GM23338 (cell line): ENCODE data around the gene SLF2. TPM values are rescaled to one million over a fixed set of nuclear protein-coding genes. Genes with fewer than 3 reads are reported as not detected.

ENCODE experiments used
- ATAC-seq: fragments of 200-7000 bp; cut with Tn5 transposase; 3 replicates; pipeline ENCODE4 v1.9.1; 2020
- DNase-seq: peaks from one replicate; pipeline ENCODE4 v3.0.0-alpha.2; 2015; ENCODE audit warnings: low spot score
- H2AFZ ChIP-seq: fragments of 200-600 bp; sonication (generic); 2 replicates; pipeline ENCODE4 v1.8.0; 2016; ENCODE audit warnings: antibody characterized with exemption, mild to moderate bottlenecking, moderate library complexity
- H3F3A ChIP-seq: fragments of 200-600 bp; sonication (generic); replicated peaks from 2 replicates; pipeline ENCODE4 v1.8.0; 2017; ENCODE audit warnings: antibody characterized with exemption, mixed run types, low read depth
- H3K27ac ChIP-seq: fragments of 200-600 bp; sonication (generic); 2 replicates; pipeline ENCODE4 v1.6.1; 2016; ENCODE audit warnings: low read depth
- H3K27me3 ChIP-seq: fragments of 200-600 bp; sonication (generic); 2 replicates; pipeline ENCODE4 v1.8.0; 2016; ENCODE audit warnings: mild to moderate bottlenecking, mixed run types, moderate library complexity; ENCODE audit not compliant: insufficient read depth
- H3K36me3 ChIP-seq: fragments of 200-600 bp; sonication (generic); 2 replicates; pipeline ENCODE4 v1.8.0; 2016; ENCODE audit warnings: mild to moderate bottlenecking; ENCODE audit not compliant: insufficient read depth
- H3K4me1 ChIP-seq: fragments of 200-600 bp; sonication (generic); 2 replicates; pipeline ENCODE4 v1.8.0; 2016; ENCODE audit warnings: mild to moderate bottlenecking, moderate library complexity; ENCODE audit not compliant: insufficient read depth
- H3K4me2 ChIP-seq: fragments of 200-600 bp; sonication (generic); 2 replicates; pipeline ENCODE4 v1.7.1; 2017; ENCODE audit warnings: mixed run types
- H3K4me3 ChIP-seq: fragments of 200-600 bp; sonication (generic); 2 replicates; pipeline ENCODE4 v1.6.1; 2016; ENCODE audit warnings: mixed run types
- H3K79me2 ChIP-seq: fragments of 200-600 bp; sonication (generic); replicated peaks from 2 replicates; pipeline ENCODE4 v1.8.0; 2017; ENCODE audit warnings: mild to moderate bottlenecking; ENCODE audit not compliant: insufficient read depth
- H3K9me2 ChIP-seq: fragments of 200-600 bp; sonication (generic); 2 replicates; pipeline ENCODE4 v1.8.0; 2017; ENCODE audit not compliant: insufficient read depth
- H4K20me1 ChIP-seq: fragments of 200-600 bp; sonication (generic); replicated peaks from 2 replicates; pipeline ENCODE4 v1.8.0; 2017; ENCODE audit warnings: mild to moderate bottlenecking; ENCODE audit not compliant: insufficient read depth
- H3K27ac Mint-ChIP-seq: 2 replicates; pipeline ENCODE4 v1.8.0; 2020; ENCODE audit warnings: inconsistent platforms, mild to moderate bottlenecking, moderate library complexity, mixed read lengths
- H3K27me3 Mint-ChIP-seq: 3 replicates; pipeline ENCODE4 v1.8.0; 2022; ENCODE audit warnings: low read depth, mild to moderate bottlenecking, moderate library complexity, mixed read lengths, inconsistent platforms; ENCODE audit not compliant: insufficient read depth, poor library complexity
- H3K36me3 Mint-ChIP-seq: 3 replicates; pipeline ENCODE4 v1.8.0; 2021; ENCODE audit warnings: low read depth, mild to moderate bottlenecking, inconsistent platforms, moderate library complexity, mixed read lengths
- H3K4me1 Mint-ChIP-seq: 3 replicates; pipeline ENCODE4 v1.8.0; 2020; ENCODE audit warnings: mild to moderate bottlenecking, inconsistent platforms, mixed read lengths
- H3K4me3 Mint-ChIP-seq: 3 replicates; pipeline ENCODE4 v1.8.0; 2021; ENCODE audit warnings: moderate library complexity, mild to moderate bottlenecking, inconsistent platforms, mixed read lengths
- H3K9me3 Mint-ChIP-seq: 3 replicates; pipeline ENCODE4 v1.8.0; 2020; ENCODE audit warnings: moderate library complexity, mild to moderate bottlenecking, inconsistent platforms, mixed read lengths
- CREB1 ChIP-seq: fragments of 250-450 bp; sonication (Bioruptor Pico); IDR thresholded peaks from 2 replicates; pipeline ENCODE4 v1.5.0; 2020; ENCODE audit warnings: low read depth, mild to moderate bottlenecking, moderate library complexity
- CTCF ChIP-seq, 2 experiments: fragments of 200-600 bp in 1 of 2; sonication (generic) in 1 of 2; conservative IDR thresholded peaks; 2 replicates each; pipeline versions ENCODE4 v1.5.1 to v1.6.1; 2016 to 2017; ENCODE audit warnings: antibody characterized with exemption in 2 of 2, low read depth in 2 of 2, mild to moderate bottlenecking in 2 of 2, moderate library complexity in 1 of 2
- ETS1 ChIP-seq: IDR thresholded peaks from 2 replicates; pipeline ENCODE4 v1.6.1; 2016; ENCODE audit warnings: antibody characterized with exemption
- EZH2 ChIP-seq: fragments of 200-600 bp; sonication (generic); IDR thresholded peaks from one replicate; pipeline ENCODE4 v1.8.0; 2017; ENCODE audit warnings: antibody characterized with exemption, mild to moderate bottlenecking, low read depth; ENCODE audit not compliant: unreplicated experiment
- EZH2phosphoT487 ChIP-seq: fragments of 200-600 bp; sonication (generic); IDR thresholded peaks from one replicate; pipeline ENCODE4 v1.8.1; 2018; ENCODE audit warnings: antibody characterized with exemption; ENCODE audit not compliant: unreplicated experiment
- REST ChIP-seq: IDR thresholded peaks from one replicate; pipeline ENCODE4 v1.6.1; 2018; ENCODE audit warnings: antibody characterized with exemption; ENCODE audit not compliant: unreplicated experiment
- STAT1 ChIP-seq: IDR thresholded peaks from one replicate; pipeline ENCODE4 v1.6.1; 2016; ENCODE audit warnings: antibody characterized with exemption; ENCODE audit not compliant: unreplicated experiment
- ZNF331 ChIP-seq: fragments of 250-450 bp; sonication (Bioruptor Pico); IDR thresholded peaks from 2 replicates; pipeline ENCODE4 v1.5.0; 2020; ENCODE audit warnings: low read depth, mild to moderate bottlenecking, moderate library complexity
- polyA plus RNA-seq: library from polyadenylated mRNA; unstranded; fragments of >200 nt; fragmentation: Nextera tagmentation; extraction: Ambion mirVana; gene quantifications from 2 replicates; pipeline ENCODE4 v1.2.1, GENCODE V29; 2016
- total RNA-seq: library from RNA; depleted of rRNA; stranded (reverse); fragments of >200 nt; shearing (Covaris generic); gene quantifications from 2 replicates; pipeline ENCODE4 v1.2.3, GENCODE V29; 2014

SLF2 gene
- total and polyA plus RNA-seq, 2 experiments from 2014 or later: 13.6 to 22.1 TPM

- Mint-ChIP-seq H3K36me3 (peaks cover 46% of the 10 kb centered on the region), H3K27ac (no peak overlapping the region), H3K4me3 (no peak overlapping the region), H3K9me3 (no peaks in the 10 kb centered on the region), H3K4me1 (no peaks in the 10 kb centered on the region), H3K27me3 (no peaks in the 10 kb centered on the region)
- no peaks in the 10 kb centered on the region for H3K9me2 ChIP-seq
- no peak overlapping the region for H3K4me2 ChIP-seq
- TF ChIP-seq CREB1 (CRISPR knock-in tag): no peak
- TF ChIP-seq ETS1: no peak
- no peak for TF ChIP-seq EZH2
- no peak for TF ChIP-seq REST
- TF ChIP-seq ZNF331 (CRISPR knock-in tag): no peak
- no peak for TF ChIP-seq EZH2phosphoT487
- no peak for TF ChIP-seq STAT1
- peak; percentile 64 to 81 for TF ChIP-seq CTCF (conservative IDR thresholded peaks at IDR 0.05; ENCODE audit: low read depth in 2 of 2)
- H3F3A ChIP-seq: no peaks in the 10 kb centered on the region
- H2AFZ ChIP-seq: no peak overlapping the region
- no peak overlapping the region for H3K4me3 ChIP-seq
- no peaks in the 10 kb centered on the region for H3K79me2 ChIP-seq
- no peak for ATAC-seq
- 0 out of 2 replicates have a peak, but pooled peaks cover 3% of the 10 kb centered on the region for H4K20me1 ChIP-seq
- no peaks in the 10 kb centered on the region for H3K4me1 ChIP-seq
- no peak overlapping the region for H3K27ac ChIP-seq
- H3K27me3 ChIP-seq: no peaks in the 10 kb centered on the region
- peak; percentile 35 for DNase-seq
- peaks cover 45% of the 10 kb centered on the region for H3K36me3 ChIP-seq
These were observed 21.4 kb downstream of the SLF2 start for GRCh38 chr10:100934084-100934659.
